D721Med (cell line): ENCODE results near the gene CDH23.

ENCODE experiments used
- DNase-seq: peaks from one replicate; pipeline ENCODE4 v3.0.0; 2011; ENCODE audit warnings: low spot score; ENCODE audit not compliant: insufficient read length
- FAIRE-seq: peaks from 2 replicates; lab custom pipeline; 2011; peaks lifted over from hg19 to GRCh38; lab: Jason Lieb, UNC
- CTCF ChIP-seq: IDR thresholded peaks from 2 replicates; pipeline ENCODE4 v1.5.1; 2012; ENCODE audit warnings: mild to moderate bottlenecking, control low read depth; ENCODE audit not compliant: insufficient read depth; ENCODE audit errors: missing control alignments

The CDH23 gene

DNA sequence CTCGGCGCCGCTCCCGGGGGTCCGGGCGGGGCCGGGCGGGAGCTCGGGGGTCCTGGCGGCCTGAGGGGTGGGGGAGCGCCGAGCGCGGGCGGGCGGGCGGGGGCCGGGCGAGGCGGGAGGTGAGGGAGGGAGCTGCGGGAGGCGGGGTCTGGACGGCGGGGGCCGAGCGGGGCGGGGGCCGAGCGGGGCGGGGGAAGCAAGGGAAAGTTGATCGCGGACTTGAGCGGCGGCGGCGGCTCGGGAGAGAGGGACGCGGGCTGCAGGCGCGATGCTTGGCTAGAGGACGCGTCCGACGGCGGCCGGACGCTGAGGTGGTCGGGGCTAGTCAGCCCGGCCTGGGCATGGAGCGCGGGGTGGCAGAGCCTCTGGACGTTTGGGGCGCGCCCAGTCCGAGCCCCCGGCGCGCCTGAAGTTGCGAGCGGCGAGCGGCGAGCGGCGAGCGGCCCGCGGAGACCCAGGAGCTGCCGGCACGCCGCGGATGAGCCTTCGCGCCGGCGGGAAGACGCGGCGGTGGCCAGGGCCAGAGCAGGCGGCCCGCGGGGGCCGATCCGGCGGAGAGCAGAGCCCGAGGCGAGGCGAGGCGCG, at the start of gene CDH23:
TSS of gene CDH23 (plus strand) at position 210 of the 585 bp plus-strand sequence. CDS start 42,912 bp downstream, outside the sequence.
- no peak for DNase-seq
- no peak for FAIRE-seq
- TF ChIP-seq CTCF = no peak

DNA sequence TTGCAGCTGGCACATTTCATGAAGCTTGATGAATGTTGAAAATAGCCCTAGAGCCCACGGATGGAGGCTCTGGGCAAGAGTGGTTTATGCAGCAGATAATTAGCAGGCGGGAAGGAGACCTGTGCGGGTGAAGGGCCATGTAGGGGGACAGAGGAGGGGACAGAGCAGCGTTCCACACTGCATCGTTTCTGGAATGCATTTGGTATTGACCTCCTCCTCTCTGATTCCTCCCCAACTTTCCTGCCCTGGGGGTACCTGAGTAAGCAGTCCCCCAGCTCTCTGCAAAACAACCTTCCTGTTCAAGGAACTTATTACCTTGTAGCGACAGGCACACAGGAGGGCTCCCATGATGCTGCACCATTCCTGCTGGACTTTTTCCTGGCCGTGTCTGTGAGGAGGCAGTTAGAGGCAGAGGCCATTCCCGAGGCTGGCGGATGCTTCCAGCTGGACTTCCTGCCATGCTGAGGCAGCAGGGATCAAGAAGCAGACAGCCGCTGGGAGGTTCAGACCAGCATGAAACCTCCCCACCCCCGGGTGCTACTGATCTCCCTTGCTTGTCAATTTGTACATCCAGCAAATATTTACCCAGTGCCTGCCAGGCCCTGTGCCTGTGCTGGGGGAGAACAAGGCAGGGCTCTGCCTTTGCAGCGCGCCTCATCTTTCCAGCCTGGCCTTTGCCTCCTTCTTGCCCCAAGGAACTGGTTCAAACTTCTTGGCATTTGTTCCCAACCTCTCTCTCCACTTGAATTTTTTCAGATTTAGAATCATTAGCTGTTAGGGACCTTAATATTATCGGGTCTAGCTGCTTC, 48.9 kb upstream of the CDH23 start:
- DNase-seq (no peak), FAIRE-seq (no peak)
- TF ChIP-seq CTCF = no peak

DNA sequence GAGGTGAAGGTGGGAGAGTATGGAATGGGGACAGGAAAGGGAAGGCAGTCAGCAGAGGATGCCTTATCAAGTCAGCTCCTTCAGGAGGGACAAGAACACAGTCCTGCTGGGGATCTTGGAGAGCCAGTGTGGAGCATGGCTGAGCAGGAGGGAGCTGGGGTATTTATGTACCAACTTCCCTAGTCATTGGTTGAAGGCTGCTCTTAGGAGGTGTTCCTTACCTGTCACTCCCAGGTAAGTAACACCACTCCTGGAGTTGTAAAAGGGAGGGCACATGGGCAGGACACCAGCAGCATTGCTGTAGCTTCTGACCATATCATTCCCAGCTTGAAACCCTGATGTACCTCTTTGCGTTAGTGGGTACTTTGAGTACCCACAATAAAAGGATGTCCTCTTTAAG, 47.9 kb upstream of the CDH23 start:
- no peak for TF ChIP-seq CTCF
- FAIRE-seq = no peak
- no peak for DNase-seq

DNA sequence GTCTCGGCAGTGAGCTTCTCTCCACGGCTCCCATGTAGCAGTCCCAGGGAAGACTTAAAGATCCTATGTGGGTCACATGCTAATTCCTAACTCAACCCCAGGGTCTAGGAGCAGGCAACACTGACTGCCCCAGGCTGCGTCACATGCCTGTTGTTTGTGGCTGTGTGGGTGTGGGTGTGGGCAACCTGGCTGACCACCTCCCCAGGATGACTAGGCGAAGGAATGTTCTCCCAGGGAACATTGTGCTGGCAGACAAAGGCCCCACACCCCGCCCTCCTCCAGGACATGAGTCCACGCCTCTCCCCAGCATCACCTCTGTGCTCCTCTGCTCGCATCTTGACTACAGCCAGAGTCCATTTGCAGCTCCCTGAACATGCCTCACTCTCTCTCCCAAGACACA, 47.3 kb upstream of the CDH23 start:
- no peak for FAIRE-seq
- no peak for TF ChIP-seq CTCF
- no peak for DNase-seq

DNA sequence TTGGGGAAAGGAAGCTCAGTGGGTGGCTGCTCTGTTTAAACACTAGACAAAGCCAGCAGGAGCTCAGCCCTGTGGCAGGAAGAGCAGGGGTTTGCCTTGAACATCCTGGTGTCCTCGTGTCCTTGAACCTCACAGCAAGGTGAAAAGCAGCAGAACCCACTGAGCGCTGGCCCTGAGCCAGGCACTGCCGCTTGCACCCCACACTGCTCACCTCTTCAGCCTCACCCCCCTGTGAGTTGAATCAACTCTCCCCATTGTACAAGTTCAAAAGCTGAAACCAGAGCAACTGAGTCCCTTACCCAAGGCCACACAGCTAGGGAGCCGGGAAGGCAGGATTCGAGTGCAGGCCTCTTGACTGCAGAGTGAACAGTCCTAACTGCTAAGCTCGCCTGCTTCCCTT, 45.6 kb upstream of the CDH23 start:
- FAIRE-seq = no peak

DNA sequence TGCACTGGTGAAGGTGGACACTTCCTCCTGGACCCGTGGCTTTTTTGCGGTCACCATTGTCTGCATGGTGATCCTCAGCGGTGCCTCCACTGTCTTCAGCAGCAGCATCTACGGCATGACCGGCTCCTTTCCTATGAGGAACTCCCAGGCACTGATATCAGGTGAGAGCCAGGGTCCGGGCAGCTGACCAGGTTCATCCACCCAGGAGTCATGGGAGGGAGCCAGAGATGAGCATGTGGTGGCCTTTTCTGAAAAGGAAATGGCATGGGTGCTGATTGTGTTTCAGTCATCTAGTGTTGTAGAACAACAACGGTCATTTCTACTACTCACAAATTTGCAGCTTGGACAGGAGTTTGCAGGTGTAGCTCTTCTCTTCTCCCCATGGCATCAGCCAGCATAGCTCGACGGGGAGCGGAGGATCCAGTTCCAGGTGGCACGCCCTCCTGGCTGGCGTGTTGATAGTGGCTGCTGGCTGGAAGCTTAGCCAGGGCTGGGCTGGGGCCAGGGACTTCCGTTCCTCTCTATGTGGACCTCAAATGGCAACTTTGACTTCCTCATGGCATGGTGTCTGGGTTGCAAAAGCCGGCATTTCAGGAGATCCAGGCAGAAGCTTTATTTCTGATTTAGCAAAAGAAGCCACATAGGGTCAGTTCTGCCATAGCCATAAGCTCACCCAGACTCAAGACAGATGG, 44.9 kb upstream of the CDH23 start:
- FAIRE-seq (no peak), DNase-seq (no peak)
- no peak for TF ChIP-seq CTCF

More for the DNA sequence above, 45.6 kb upstream of the CDH23 start:
- no peak for TF ChIP-seq CTCF
- DNase-seq = no peak
